SK-N-SH (cell line): ENCODE measurements around the gene SUPT3H.

ENCODE experiments used
- CTCF ChIP-seq: fragments of 200-600 bp; sonication (generic); IDR thresholded peaks from 2 replicates; pipeline ENCODE4 v1.6.1; 2017; ENCODE audit warnings: antibody characterized with exemption, mild to moderate bottlenecking, moderate library complexity
- EP300 ChIP-seq, 2 experiments: IDR thresholded peaks; 2 replicates each; pipeline versions ENCODE4 v1.4.0 to v1.6.1; 2012; ENCODE audit warnings: borderline replicate concordance in 1 of 2, low read depth in 1 of 2, low read length in 1 of 2
- EZH2phosphoT487 ChIP-seq: fragments of 200-600 bp; sonication (generic); IDR thresholded peaks from 2 replicates; pipeline ENCODE4 v1.6.1; 2017; ENCODE audit warnings: low read depth, mixed run types, mild to moderate bottlenecking, antibody characterized with exemption, moderate library complexity, borderline replicate concordance
- FOXM1 ChIP-seq: IDR thresholded peaks from 2 replicates; pipeline ENCODE4 v1.4.0; 2012; ENCODE audit warnings: low read depth, mild to moderate bottlenecking
- MXI1 ChIP-seq: IDR thresholded peaks from 2 replicates; pipeline ENCODE4 v1.6.1; 2012; ENCODE audit warnings: mild to moderate bottlenecking, low read depth, low read length, improper control_type of control experiment
- RCOR1 ChIP-seq: fragments of 150-350 bp; IDR thresholded peaks from 2 replicates; pipeline ENCODE4 v1.6.1; 2017; ENCODE audit warnings: antibody characterized with exemption, low read length
- SMC3 ChIP-seq: IDR thresholded peaks from 2 replicates; pipeline ENCODE4 v1.6.1; 2012; ENCODE audit warnings: low read depth, low read length, improper control_type of control experiment
- TCF12 ChIP-seq: IDR thresholded peaks from 2 replicates; pipeline ENCODE4 v1.4.0; 2012
- TEAD4 ChIP-seq: IDR thresholded peaks from 2 replicates; pipeline ENCODE4 v1.4.0; 2012; ENCODE audit warnings: mild to moderate bottlenecking, borderline replicate concordance; ENCODE audit not compliant: insufficient read depth
- TF ChIP-seq, protein P1 (sequence below): IDR thresholded peaks from 2 replicates; pipeline ENCODE4 v1.4.0; 2012; ENCODE audit warnings: low read depth

- TF ChIP-seq CTCF (no peak), TEAD4 (no peak), FOXM1 (no peak), SMC3 (no peak), RCOR1 (no peak), TCF12 (no peak), MXI1 (no peak), EP300 (IDR thresholded peaks at IDR 0.05; ENCODE audit: borderline replicate concordance in 1 of 2, low read depth in 1 of 2, low read length in 1 of 2) (no peak), EZH2phosphoT487 (no peak)
- TF ChIP-seq, protein P1, sequence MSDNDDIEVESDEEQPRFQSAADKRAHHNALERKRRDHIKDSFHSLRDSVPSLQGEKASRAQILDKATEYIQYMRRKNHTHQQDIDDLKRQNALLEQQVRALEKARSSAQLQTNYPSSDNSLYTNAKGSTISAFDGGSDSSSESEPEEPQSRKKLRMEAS, result no peak
These were observed 186.3 kb downstream of the SUPT3H start for GRCh38 chr6:45191414-45191813.
